Type B pancreatic cell (in vitro differentiated cells): ENCODE measurements around the gene TICAM2. TPM values are rescaled to one million over a fixed set of nuclear protein-coding genes. Genes with fewer than 3 reads are reported as not detected.
A peak's percentile ranks its signal among the peaks of the same experiment; 100 is the strongest.

Source experiments
- DNase-seq: peaks from one replicate; pipeline ENCODE4 v3.0.0; 2021; ENCODE audit warnings: mixed read lengths; ENCODE audit not compliant: unreplicated experiment; ENCODE audit errors: extremely low spot score
- H3K27ac Mint-ChIP-seq: 2 replicates; pipeline ENCODE4 v1.8.0; 2021; ENCODE audit warnings: mild to moderate bottlenecking, mixed read lengths
- H3K27me3 Mint-ChIP-seq: 2 replicates; pipeline ENCODE4 v1.8.0; 2021; ENCODE audit warnings: mixed read lengths
- H3K36me3 Mint-ChIP-seq: 2 replicates; pipeline ENCODE4 v1.8.0; 2021; ENCODE audit warnings: mixed read lengths
- H3K4me1 Mint-ChIP-seq: one replicate; pipeline ENCODE4 v1.8.0; 2021; ENCODE audit warnings: mixed read lengths; ENCODE audit not compliant: unreplicated experiment
- H3K4me3 Mint-ChIP-seq: 2 replicates; pipeline ENCODE4 v1.8.0; 2021; ENCODE audit warnings: mild to moderate bottlenecking, mixed read lengths
- H3K9me3 Mint-ChIP-seq: 2 replicates; pipeline ENCODE4 v1.8.0; 2021; ENCODE audit warnings: mixed read lengths
- total RNA-seq: library from RNA; stranded (reverse); gene quantifications from 2 replicates; pipeline ENCODE4 v1.2.1, GENCODE V29; 2021; ENCODE audit warnings: low replicate concordance
- TF ChIP-seq, protein P1 (sequence below): fragments of 200-600 bp; sonication (generic); conservative IDR thresholded peaks from 2 replicates; pipeline ENCODE4 v1.5.0; 2021; ENCODE audit warnings: antibody characterized with exemption, mild to moderate bottlenecking

TICAM2 gene
- total RNA-seq, 1 donor from 2014 or later: 1.1 TPM

DNA sequence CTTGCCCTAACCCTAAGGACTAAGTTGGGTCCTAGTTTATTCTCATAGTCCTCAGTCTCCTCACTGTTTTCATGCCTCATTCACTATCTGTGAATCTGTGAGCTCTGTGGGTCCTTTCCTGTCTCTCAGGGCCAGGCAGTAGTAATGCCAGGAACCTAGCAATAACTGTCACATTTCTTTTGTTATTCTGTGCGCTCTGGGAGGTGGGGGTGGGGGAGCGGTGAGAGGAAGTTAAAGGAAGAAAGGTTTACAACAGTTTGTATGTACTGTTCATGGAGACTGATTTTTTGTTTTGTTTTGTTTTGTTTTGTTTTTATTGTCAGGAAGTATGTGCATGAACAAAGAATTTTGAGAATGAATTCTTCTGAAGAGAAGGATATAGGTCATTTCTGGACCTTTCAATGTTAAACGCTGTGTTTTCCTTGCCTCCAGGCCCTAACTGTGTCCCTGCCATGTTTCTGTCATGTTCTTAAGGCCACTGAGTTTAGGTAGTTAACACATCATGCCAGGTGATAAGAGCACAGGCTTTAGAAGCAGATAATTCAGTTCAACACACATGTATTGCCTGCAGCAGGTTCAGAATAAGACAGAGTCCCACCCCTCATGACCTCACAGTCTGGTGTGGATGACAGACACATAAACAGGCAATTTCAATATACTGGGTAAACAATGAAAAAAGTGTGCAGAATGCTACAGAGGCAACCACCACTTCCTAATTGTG lies 44.5 kb downstream of the TICAM2 start:
- Mint-ChIP-seq H3K36me3 (no peaks in the 10 kb centered on the region), H3K27ac (peak overlapping the region; percentile 57), H3K4me3 (no peak overlapping the region), H3K27me3 (peaks cover 4% of the 10 kb centered on the region), H3K4me1 (peaks cover 7% of the 10 kb centered on the region), H3K9me3 (no peaks in the 10 kb centered on the region)
- no peak for DNase-seq
- TF ChIP-seq, protein P1, sequence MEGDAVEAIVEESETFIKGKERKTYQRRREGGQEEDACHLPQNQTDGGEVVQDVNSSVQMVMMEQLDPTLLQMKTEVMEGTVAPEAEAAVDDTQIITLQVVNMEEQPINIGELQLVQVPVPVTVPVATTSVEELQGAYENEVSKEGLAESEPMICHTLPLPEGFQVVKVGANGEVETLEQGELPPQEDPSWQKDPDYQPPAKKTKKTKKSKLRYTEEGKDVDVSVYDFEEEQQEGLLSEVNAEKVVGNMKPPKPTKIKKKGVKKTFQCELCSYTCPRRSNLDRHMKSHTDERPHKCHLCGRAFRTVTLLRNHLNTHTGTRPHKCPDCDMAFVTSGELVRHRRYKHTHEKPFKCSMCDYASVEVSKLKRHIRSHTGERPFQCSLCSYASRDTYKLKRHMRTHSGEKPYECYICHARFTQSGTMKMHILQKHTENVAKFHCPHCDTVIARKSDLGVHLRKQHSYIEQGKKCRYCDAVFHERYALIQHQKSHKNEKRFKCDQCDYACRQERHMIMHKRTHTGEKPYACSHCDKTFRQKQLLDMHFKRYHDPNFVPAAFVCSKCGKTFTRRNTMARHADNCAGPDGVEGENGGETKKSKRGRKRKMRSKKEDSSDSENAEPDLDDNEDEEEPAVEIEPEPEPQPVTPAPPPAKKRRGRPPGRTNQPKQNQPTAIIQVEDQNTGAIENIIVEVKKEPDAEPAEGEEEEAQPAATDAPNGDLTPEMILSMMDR: no peak

DNA sequence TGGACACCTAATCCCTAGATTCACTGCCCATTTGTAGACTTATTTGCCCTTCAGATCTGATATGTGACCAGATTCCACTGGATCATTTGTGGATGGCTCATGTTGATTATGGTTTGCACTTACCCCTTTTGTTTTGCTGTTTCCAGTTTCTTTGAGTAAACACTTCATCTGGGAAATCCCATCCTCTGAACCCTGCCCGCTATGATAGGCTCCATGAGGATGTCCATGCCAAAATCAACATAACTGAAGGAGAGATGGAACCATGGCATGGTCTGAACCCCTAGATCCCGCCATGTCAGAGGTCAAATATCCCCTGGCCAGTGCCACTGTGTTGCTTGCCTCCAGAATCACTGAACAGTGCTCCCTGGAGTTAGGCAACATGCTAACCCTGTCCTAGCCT lies 46.0 kb downstream of the TICAM2 start:
- no peak overlapping the region for H3K27ac Mint-ChIP-seq
- no peaks in the 10 kb centered on the region for H3K9me3 Mint-ChIP-seq
- no peaks in the 10 kb centered on the region for H3K36me3 Mint-ChIP-seq
- H3K27me3 Mint-ChIP-seq: peaks cover 15% of the 10 kb centered on the region
- H3K4me1 Mint-ChIP-seq: peaks cover 7% of the 10 kb centered on the region
- no peak overlapping the region for H3K4me3 Mint-ChIP-seq
- TF ChIP-seq, protein P1: no peak
- no peak for DNase-seq

DNA sequence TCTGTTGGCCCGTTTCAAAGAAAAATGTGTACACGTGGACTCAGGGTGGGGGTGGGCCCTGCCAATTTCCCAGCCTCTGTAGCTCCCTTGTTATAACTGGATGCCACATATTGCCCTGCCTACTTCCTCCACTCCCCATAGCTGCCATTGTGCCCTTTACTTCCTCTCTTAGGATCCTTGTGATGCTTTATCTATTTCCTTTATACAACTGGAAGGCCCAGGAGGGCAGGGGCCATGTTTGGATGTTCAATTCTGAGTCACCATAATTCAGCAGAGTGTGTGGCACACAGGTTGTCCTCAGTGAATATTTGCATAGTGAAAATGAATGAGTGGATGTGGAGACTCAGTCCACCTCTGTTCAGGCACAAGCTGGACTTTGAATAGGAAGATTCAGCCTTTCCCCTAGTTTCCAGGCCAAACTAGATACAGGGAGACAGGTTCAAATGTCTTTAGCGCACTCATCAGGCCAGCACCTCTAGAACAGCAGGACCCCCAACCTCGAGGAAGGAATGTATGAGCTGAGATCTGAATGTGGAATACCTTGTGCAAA lies 47.1 kb downstream of the TICAM2 start:
- TF ChIP-seq, protein P1: no peak
- Mint-ChIP-seq H3K4me3 (no peak overlapping the region), H3K9me3 (no peaks in the 10 kb centered on the region), H3K27me3 (peaks cover 15% of the 10 kb centered on the region), H3K27ac (no peak overlapping the region), H3K4me1 (peaks cover 7% of the 10 kb centered on the region), H3K36me3 (no peaks in the 10 kb centered on the region)
- DNase-seq: no peak

DNA sequence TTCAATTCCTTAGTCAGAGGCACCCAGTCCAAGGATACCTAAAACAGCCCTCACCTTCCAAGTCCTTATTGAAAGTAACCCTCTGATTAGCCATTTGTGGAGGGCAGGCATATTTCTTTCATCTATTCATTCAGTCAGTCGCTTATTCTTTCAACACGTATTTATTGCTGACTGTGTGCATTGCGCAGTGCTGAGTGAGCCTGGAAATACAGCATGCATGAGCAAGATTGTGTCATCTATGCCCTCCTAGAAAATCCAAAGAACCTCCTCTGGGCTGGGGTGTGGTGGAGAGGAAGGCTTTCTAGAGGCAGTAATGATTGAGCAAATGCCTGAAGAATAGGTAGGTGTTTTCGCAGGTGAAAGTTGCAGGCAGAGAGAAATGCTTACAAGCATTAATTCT lies 49.2 kb downstream of the TICAM2 start:
- Mint-ChIP-seq H3K4me1 (peaks cover 6% of the 10 kb centered on the region), H3K4me3 (no peak overlapping the region), H3K27me3 (peaks cover 15% of the 10 kb centered on the region), H3K27ac (peak overlapping the region; percentile 32), H3K36me3 (no peaks in the 10 kb centered on the region), H3K9me3 (no peaks in the 10 kb centered on the region)
- no peak for DNase-seq
- TF ChIP-seq, protein P1: no peak

DNA sequence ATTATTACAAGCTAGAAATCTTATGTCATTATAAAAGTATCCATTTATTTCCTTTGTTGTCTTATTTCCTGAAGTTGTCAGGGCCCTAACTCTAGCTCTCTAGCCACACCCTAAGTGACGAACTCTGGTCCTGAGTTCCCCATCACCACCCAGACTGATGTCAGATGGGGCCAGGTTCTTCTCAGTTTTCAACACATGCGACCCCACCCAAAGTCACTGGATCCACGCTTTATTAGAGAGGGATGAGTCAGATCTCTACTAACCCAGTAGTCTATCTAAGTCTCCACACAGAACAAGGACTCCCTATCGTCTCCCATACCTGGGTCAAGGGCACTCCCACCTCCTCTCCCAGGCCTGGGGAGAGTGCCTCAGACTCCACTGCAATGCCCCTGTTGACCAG lies 50.9 kb downstream of the TICAM2 start:
- no peak overlapping the region for H3K4me3 Mint-ChIP-seq

More for the DNA sequence above, 50.9 kb downstream of the TICAM2 start:
- Mint-ChIP-seq H3K4me1 (no peaks in the 10 kb centered on the region), H3K36me3 (no peaks in the 10 kb centered on the region), H3K9me3 (no peaks in the 10 kb centered on the region), H3K27ac (peak overlapping the region; percentile 18), H3K27me3 (peaks cover 15% of the 10 kb centered on the region)
- DNase-seq: no peak
- TF ChIP-seq, protein P1: no peak
